Fibroblast of mammary gland (primary cell): ENCODE measurements around the gene PRSS1.
"Not testable (repeated sequence)": the region's sequence is repeated elsewhere in the genome, so short reads cannot be mapped to it uniquely, and the experiment has no call there.

Source experiments
- DNase-seq: peaks from one replicate; pipeline ENCODE4 v3.0.0-alpha.2; 2010; ENCODE audit warnings: low read depth
- H3K4me3 ChIP-seq: 2 replicates; pipeline ENCODE4 v1.5.1; 2011; ENCODE audit warnings: low read depth, mild to moderate bottlenecking, low read length, moderate library complexity; ENCODE audit not compliant: control insufficient read depth
- TF ChIP-seq, protein P1 (sequence below): conservative IDR thresholded peaks from 2 replicates; pipeline ENCODE4 v1.5.1; 2011; ENCODE audit warnings: low read depth, low read length, inconsistent platforms; ENCODE audit not compliant: control insufficient read depth, insufficient read depth

PRSS1 gene

DNA sequence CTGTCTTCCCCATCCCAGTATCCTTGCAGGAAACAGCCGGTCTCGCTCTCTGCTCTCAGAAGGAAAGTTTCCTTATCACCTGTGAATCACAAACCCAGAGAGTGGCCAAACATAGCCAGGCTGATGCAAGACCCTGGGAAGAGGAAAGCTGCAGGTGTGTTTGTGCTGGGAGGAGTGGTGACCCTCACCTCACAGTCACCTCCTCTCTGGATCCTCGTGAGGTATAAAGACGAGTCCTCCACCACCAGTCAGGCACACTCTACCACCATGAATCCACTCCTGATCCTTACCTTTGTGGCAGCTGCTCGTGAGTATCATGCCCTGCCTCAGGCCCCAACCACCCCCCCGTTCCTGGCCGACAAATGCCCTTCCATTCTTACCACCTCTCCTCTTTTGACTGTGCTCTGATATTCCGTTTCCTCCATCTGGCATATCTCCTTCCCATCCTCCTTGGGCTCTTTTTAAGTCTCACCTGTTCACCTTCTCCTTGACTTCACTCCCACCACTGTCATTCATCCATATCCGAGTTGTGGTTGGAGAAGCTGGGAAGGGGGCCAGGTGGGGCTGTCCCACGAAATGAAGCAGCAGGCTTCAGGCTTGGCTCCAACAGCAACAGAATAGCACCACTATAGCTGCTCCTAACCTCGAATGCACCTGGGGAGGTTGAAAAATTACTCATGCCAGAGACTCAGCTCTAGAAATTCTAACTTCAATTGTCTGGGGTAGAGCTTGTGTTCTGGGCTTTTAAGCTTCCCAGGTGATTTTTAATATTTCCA, at the start of gene PRSS1:
Gene PRSS1, plus strand, starts transcription at position 255 of the 776 bp plus-strand sequence. Its CDS starts 13 bp downstream, at position 268.
- no peak within 1 kb of the TSS for H3K4me3 ChIP-seq
- TF ChIP-seq, protein P1, sequence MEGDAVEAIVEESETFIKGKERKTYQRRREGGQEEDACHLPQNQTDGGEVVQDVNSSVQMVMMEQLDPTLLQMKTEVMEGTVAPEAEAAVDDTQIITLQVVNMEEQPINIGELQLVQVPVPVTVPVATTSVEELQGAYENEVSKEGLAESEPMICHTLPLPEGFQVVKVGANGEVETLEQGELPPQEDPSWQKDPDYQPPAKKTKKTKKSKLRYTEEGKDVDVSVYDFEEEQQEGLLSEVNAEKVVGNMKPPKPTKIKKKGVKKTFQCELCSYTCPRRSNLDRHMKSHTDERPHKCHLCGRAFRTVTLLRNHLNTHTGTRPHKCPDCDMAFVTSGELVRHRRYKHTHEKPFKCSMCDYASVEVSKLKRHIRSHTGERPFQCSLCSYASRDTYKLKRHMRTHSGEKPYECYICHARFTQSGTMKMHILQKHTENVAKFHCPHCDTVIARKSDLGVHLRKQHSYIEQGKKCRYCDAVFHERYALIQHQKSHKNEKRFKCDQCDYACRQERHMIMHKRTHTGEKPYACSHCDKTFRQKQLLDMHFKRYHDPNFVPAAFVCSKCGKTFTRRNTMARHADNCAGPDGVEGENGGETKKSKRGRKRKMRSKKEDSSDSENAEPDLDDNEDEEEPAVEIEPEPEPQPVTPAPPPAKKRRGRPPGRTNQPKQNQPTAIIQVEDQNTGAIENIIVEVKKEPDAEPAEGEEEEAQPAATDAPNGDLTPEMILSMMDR = no peak
- no peak for DNase-seq

- H3K4me3 ChIP-seq, DNase-seq: not testable (repeated sequence)
Observed at GRCh38 chr7:142700935-142701334, 48.3 kb upstream of the PRSS1 start.

- no peak for DNase-seq
- no peak overlapping the region for H3K4me3 ChIP-seq
Observed at GRCh38 chr7:142703655-142704305, 45.5 kb upstream of the PRSS1 start.

GRCh38 chr7:142708726-142709125, 40.5 kb upstream of the PRSS1 start:
- not testable (repeated sequence) for H3K4me3 ChIP-seq

More at GRCh38 chr7:142703655-142704305, 45.5 kb upstream of the PRSS1 start:
- TF ChIP-seq, protein P1 = no peak

GRCh38 chr7:142709921-142710320, 39.4 kb upstream of the PRSS1 start:
- no peak overlapping the region for H3K4me3 ChIP-seq
- DNase-seq = no peak
- TF ChIP-seq, protein P1 = no peak

More at GRCh38 chr7:142708726-142709125, 40.5 kb upstream of the PRSS1 start:
- DNase-seq = not testable (repeated sequence)

DNA sequence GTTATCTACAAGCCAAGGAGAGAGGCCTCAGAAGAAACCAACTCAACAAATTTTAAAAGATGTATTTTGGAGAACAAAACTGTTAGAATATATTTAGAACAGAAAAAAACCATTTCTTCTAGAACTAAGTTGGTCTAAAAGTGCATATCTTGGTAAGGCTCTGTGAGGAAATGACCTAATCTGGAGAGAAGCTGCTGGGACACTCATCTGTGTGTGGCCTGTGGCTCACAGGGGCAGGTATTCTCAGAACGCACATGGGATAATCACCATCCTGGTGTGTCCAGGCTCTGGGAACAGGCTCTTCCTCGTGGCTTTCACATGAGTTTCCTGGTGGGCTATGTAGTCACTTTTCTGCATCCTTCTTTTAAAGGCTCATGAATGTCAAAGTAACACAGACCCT, 38.1 kb upstream of the PRSS1 start:
- no peak for DNase-seq
- TF ChIP-seq, protein P1 = no peak
- H3K4me3 ChIP-seq = no peak overlapping the region

DNA sequence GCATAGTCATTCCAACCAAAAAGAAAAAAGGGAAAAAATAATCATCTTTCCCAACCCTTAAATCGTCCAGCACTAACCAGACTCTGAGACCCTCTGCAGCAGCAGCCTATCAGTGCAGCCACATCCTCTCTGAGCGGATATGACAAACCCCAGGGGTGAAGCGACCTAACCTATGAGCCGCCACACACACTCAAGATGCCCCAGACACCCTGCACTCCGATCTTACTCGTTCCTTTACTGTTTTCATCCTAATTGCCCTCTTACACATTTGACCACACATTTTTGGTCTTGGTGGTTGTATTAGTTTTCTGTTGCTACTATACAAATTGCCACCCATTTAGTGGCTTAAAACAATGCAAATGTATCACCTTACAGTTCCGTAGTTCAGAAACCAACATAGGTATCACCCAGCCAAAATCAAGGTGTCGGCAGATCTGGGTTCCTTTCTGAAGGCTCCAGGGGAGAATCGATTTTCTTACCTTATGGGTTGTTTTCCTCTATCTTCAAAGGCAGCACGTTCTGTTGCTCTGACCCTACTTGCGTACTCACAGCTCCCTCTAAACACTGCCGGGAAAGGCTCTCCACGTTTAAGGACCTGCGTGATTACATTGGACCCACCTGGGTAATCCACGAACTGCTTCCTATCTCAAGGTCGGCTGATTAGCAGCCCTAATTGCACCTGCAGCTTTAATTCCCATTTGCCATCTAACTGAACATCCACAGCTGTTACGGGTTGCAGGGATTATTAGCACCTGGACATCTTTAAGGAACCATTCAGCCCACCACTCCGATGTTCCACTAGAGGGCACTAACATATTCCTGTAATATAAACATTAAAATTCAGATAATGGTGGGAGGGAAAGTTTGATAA, 37.3 kb upstream of the PRSS1 start:
- H3K4me3 ChIP-seq = no peak overlapping the region
- DNase-seq = peak; percentile 45
- TF ChIP-seq, protein P1 = peak; percentile 72
